Hepatocyte (in vitro differentiated cells): Measurements from ENCODE around the gene BLVRB.

Experiments
- EZH2phosphoT487 ChIP-seq: fragments of 200-600 bp; sonication (generic); IDR thresholded peaks from one replicate; pipeline ENCODE4 v1.6.1; 2018; ENCODE audit warnings: antibody characterized with exemption, mild to moderate bottlenecking, low read depth, moderate library complexity; ENCODE audit not compliant: unreplicated experiment, severe bottlenecking
- TF ChIP-seq, protein P1 (sequence below): fragments of 200-600 bp; sonication (generic); IDR thresholded peaks from 2 replicates; pipeline ENCODE4 v1.5.1; 2016; ENCODE audit warnings: antibody characterized with exemption, mild to moderate bottlenecking; ENCODE audit not compliant: poor library complexity

DNA sequence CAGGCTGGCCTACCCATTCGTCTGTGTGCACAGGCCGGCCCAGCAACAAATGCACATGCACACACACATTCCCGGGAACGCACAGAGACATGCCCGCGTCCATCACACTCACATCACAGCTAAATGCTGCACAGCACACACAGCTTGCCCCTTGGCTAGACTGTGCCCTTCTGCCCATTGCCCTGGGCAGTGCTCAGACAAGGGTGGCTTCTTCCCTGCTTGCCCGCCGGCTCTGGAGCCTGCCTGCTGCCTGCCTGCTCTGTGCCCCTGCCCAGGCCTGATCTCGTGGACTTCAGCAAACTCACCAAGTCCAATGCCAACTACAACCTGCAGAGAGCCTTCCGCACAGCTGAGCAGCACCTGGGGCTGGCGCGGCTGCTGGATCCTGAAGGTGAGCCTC lies 31.7 kb upstream of the BLVRB start:
- TF ChIP-seq, protein P1, sequence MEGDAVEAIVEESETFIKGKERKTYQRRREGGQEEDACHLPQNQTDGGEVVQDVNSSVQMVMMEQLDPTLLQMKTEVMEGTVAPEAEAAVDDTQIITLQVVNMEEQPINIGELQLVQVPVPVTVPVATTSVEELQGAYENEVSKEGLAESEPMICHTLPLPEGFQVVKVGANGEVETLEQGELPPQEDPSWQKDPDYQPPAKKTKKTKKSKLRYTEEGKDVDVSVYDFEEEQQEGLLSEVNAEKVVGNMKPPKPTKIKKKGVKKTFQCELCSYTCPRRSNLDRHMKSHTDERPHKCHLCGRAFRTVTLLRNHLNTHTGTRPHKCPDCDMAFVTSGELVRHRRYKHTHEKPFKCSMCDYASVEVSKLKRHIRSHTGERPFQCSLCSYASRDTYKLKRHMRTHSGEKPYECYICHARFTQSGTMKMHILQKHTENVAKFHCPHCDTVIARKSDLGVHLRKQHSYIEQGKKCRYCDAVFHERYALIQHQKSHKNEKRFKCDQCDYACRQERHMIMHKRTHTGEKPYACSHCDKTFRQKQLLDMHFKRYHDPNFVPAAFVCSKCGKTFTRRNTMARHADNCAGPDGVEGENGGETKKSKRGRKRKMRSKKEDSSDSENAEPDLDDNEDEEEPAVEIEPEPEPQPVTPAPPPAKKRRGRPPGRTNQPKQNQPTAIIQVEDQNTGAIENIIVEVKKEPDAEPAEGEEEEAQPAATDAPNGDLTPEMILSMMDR, result no peak
- TF ChIP-seq EZH2phosphoT487, result no peak
